SU-DHL-6 (cell line): ENCODE results near the gene FAM227B.
A peak's percentile ranks its signal among the peaks of the same experiment; 100 is the strongest.
"Not testable (repeated sequence)": the region's sequence is repeated elsewhere in the genome, so short reads cannot be mapped to it uniquely, and the experiment has no call there.

Experiments
- H2AFZ ChIP-seq: fragments of 200-600 bp; sonication (generic); 2 replicates; pipeline ENCODE4 v1.6.1; 2014; ENCODE audit warnings: low read depth, mild to moderate bottlenecking, moderate library complexity, mixed read lengths, antibody characterized with exemption, low read length; ENCODE audit not compliant: severe bottlenecking
- H3F3A ChIP-seq: fragments of 200-600 bp; shearing (Covaris generic); 2 replicates; pipeline ENCODE4 v1.6.0; 2016; ENCODE audit warnings: antibody characterized with exemption, mild to moderate bottlenecking; ENCODE audit not compliant: insufficient read depth
- H3K27ac ChIP-seq: fragments of 200-600 bp; sonication (generic); 2 replicates; pipeline ENCODE4 v1.5.1; 2016; ENCODE audit warnings: low read depth, mild to moderate bottlenecking, low read length, moderate library complexity, mixed read lengths
- H3K27me3 ChIP-seq: fragments of 200-600 bp; sonication (generic), shearing (Covaris generic); 2 replicates; pipeline ENCODE4 v1.6.0; 2014; ENCODE audit warnings: mild to moderate bottlenecking, low read length
- H3K36me3 ChIP-seq: fragments of 200-600 bp; sonication (generic); 2 replicates; pipeline ENCODE4 v1.6.1; 2014; ENCODE audit warnings: mild to moderate bottlenecking, low read length, mixed read lengths
- H3K4me2 ChIP-seq: fragments of 300-600, 200-600 bp; shearing (Covaris generic), sonication (generic); 2 replicates; pipeline ENCODE4 v1.6.0; 2014; ENCODE audit warnings: low read length, low read depth, mild to moderate bottlenecking; ENCODE audit not compliant: poor library complexity, severe bottlenecking
- H3K4me3 ChIP-seq: fragments of 200-600 bp; sonication (generic); 2 replicates; pipeline ENCODE4 v1.5.1; 2014; ENCODE audit warnings: antibody characterized with exemption, low read length, mild to moderate bottlenecking, mixed read lengths; ENCODE audit not compliant: insufficient read depth, poor library complexity, severe bottlenecking
- H3K79me2 ChIP-seq: fragments of 200-600 bp; sonication (generic); 2 replicates; pipeline ENCODE4 v1.6.1; 2014; ENCODE audit warnings: mild to moderate bottlenecking, low read length, moderate library complexity; ENCODE audit not compliant: insufficient read depth
- H3K9ac ChIP-seq: fragments of 200-600 bp; sonication (generic); 2 replicates; pipeline ENCODE4 v1.7.0; 2014; ENCODE audit warnings: mild to moderate bottlenecking, low read length
- H3K9me2 ChIP-seq: fragments of 200-600 bp; sonication (generic); replicated peaks from 2 replicates; pipeline ENCODE4 v1.6.1; 2014; ENCODE audit warnings: low read length; ENCODE audit not compliant: insufficient read depth
- H3K9me3 ChIP-seq: fragments of 200-600 bp; sonication (generic); 2 replicates; pipeline ENCODE4 v1.6.1; 2014; ENCODE audit warnings: low read length, mixed read lengths; ENCODE audit not compliant: insufficient read depth
- H4K20me1 ChIP-seq: fragments of 200-600 bp; sonication (generic); 2 replicates; pipeline ENCODE4 v1.6.1; 2014; ENCODE audit warnings: low read depth, mild to moderate bottlenecking, antibody characterized with exemption, low read length, moderate library complexity, mixed read lengths
- EZH2phosphoT487 ChIP-seq: fragments of 200-600 bp; sonication (generic), shearing (Covaris generic); conservative IDR thresholded peaks from 2 replicates; pipeline ENCODE4 v1.6.1; 2018; ENCODE audit warnings: mild to moderate bottlenecking, antibody characterized with exemption, low read length, moderate library complexity, mixed read lengths
- TF ChIP-seq, protein P1 (sequence below): fragments of 200-600 bp; sonication (generic); IDR thresholded peaks from one replicate; pipeline ENCODE4 v1.5.1; 2017; ENCODE audit warnings: antibody characterized with exemption, mild to moderate bottlenecking, low read length, moderate library complexity; ENCODE audit not compliant: insufficient read depth, poor library complexity, severe bottlenecking

FAM227B gene

DNA sequence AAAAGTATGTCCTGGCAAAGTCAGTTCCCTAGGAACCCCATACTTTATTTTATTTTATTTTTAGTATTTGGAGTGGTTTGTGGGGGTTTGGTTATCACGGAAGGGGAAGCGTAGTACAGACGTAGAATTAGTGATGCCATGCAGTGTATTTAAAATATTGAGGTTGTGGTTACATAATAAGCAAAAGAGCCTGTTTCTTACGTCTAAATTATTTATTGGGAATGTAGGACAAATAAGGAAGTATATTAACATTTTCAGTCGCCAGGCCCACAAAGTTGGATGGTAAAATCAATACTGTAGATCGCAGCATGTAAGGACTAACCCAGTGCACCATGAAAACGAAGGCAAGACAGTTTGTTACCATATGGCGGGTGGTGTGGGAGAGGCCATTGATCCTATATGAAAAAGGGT is 788 bp upstream of the FAM227B start:
- Histone ChIP-seq H3K4me2 (peak overlapping the region; percentile 98), H3F3A (no peaks in the 10 kb centered on the region), H3K27ac (peak overlapping the region; percentile 55), H3K27me3 (no peaks in the 10 kb centered on the region), H3K36me3 (peaks cover 25% of the 10 kb centered on the region), H3K9me3 (0 out of 2 replicates have a peak, but pooled peaks cover under 1% of the 10 kb centered on the region), H2AFZ (peak overlapping the region; percentile 91), H3K4me3 (peak overlapping the region; percentile 93), H4K20me1 (no peaks in the 10 kb centered on the region), H3K9me2 (no peaks in the 10 kb centered on the region), H3K79me2 (peaks cover 38% of the 10 kb centered on the region), H3K9ac (peak overlapping the region; percentile 86)
- TF ChIP-seq, protein P1, sequence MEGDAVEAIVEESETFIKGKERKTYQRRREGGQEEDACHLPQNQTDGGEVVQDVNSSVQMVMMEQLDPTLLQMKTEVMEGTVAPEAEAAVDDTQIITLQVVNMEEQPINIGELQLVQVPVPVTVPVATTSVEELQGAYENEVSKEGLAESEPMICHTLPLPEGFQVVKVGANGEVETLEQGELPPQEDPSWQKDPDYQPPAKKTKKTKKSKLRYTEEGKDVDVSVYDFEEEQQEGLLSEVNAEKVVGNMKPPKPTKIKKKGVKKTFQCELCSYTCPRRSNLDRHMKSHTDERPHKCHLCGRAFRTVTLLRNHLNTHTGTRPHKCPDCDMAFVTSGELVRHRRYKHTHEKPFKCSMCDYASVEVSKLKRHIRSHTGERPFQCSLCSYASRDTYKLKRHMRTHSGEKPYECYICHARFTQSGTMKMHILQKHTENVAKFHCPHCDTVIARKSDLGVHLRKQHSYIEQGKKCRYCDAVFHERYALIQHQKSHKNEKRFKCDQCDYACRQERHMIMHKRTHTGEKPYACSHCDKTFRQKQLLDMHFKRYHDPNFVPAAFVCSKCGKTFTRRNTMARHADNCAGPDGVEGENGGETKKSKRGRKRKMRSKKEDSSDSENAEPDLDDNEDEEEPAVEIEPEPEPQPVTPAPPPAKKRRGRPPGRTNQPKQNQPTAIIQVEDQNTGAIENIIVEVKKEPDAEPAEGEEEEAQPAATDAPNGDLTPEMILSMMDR, result no peak
- no peak for TF ChIP-seq EZH2phosphoT487

DNA sequence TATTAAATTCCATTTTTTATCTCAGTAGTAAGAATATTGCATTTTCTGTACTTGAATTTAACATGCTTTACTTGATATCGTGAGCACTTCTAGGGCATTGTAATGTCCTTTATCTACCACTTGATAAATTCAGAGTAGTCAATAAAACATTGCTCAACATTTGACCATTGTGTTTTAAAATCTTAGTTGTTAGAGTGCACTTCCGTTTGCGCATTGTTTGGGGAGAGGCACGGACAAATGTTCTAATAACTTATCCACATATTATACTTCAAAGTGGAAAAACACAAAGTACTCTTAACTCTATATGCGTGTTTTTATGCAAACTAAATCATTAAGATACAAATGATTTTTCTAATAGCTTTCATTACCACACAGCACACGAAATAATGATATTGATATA is 419 bp downstream of the FAM227B start:
- H4K20me1 ChIP-seq, result no peaks in the 10 kb centered on the region
- TF ChIP-seq, protein P1, result no peak
- no peak for TF ChIP-seq EZH2phosphoT487
- H3K79me2 ChIP-seq, result peaks cover 38% of the 10 kb centered on the region

DNA sequence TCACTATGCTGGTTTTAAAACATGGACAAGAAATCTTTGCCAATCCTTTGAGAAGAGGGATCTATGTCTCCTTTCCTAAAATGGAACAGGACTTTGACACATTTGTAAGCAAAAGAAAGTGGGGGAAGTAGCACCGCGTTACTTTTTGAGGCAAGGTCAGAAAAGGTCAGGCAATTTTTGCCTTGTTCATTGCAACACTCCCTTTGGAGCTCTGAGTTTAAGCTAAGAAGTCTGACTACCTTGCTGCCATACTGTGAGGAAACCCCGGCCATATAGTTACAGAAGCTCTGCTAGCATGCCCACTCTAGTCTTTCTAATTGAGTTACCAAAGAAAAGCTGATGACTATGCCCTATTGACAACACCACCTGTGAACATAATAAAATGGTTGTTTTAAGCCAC is 1.4 kb downstream of the FAM227B start:
- Histone ChIP-seq H3K27me3 (no peaks in the 10 kb centered on the region), H3K4me2 (peak overlapping the region; percentile 97), H4K20me1 (no peaks in the 10 kb centered on the region), H3F3A (no peaks in the 10 kb centered on the region), H3K9ac (no peak overlapping the region), H3K9me3 (peaks cover 4% of the 10 kb centered on the region; the same call in 1 of the 2 replicates), H3K9me2 (no peaks in the 10 kb centered on the region), H3K4me3 (no peak overlapping the region), H3K36me3 (peaks cover 5% of the 10 kb centered on the region), H3K27ac (no peak overlapping the region), H2AFZ (no peak overlapping the region), H3K79me2 (peaks cover 31% of the 10 kb centered on the region)
- TF ChIP-seq, protein P1, result no peak
- TF ChIP-seq EZH2phosphoT487, result no peak

More for the DNA sequence above, 419 bp downstream of the FAM227B start:
- peaks cover 13% of the 10 kb centered on the region for H3K36me3 ChIP-seq
- H3K9me2 ChIP-seq, result no peaks in the 10 kb centered on the region
- H3F3A ChIP-seq, result no peaks in the 10 kb centered on the region
- H3K9ac ChIP-seq, result peak overlapping the region; percentile 86
- H3K4me3 ChIP-seq, result peak overlapping the region; percentile 70
- H2AFZ ChIP-seq, result peak overlapping the region; percentile 92
- no peaks in the 10 kb centered on the region for H3K27me3 ChIP-seq
- H3K4me2 ChIP-seq, result peak overlapping the region; percentile 97
- no peak overlapping the region for H3K27ac ChIP-seq
- 0 out of 2 replicates have a peak, but pooled peaks cover 4% of the 10 kb centered on the region for H3K9me3 ChIP-seq

DNA sequence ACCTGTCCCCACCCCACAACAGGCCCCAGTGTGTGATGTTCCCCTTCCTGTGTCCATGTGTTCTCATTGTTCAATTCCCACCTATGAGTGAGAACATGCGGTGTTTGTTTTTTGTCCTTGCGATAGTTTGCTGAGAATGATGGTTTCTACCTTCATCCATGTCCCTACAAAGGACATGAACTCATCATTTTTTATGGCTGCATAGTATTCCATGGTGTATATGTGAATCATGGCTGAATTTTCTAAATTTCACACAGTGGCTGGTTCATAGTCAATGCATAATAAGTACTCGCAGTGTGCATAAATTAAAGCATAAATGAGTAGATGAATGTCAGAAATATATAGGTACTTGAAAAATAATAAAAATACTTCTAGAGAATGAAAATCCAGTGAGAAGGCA is 8.4 kb downstream of the FAM227B start:
- H3K9ac ChIP-seq, result not testable (repeated sequence)

More for the DNA sequence above, 8.4 kb downstream of the FAM227B start:
- not testable (repeated sequence) for H3K27ac ChIP-seq, H4K20me1 ChIP-seq, H2AFZ ChIP-seq, H3K9me2 ChIP-seq, H3K36me3 ChIP-seq, H3K4me2 ChIP-seq, H3F3A ChIP-seq, H3K9me3 ChIP-seq, H3K27me3 ChIP-seq, H3K79me2 ChIP-seq, H3K4me3 ChIP-seq
